Mammary epithelial cell (primary cell): ENCODE data around the gene ADGRV1.

Experiments used
- EZH2 ChIP-seq: IDR thresholded peaks from 2 replicates; pipeline ENCODE4 v1.6.1; 2012; ENCODE audit warnings: low read length, inconsistent platforms, borderline replicate concordance
- TF ChIP-seq, protein P1 (sequence below), 2 donors: IDR thresholded peaks in 1 of 2; conservative IDR thresholded peaks in 1 of 2; 2 replicates each; pipeline ENCODE4 v1.5.1; 2011 to 2012; ENCODE audit warnings: inconsistent platforms in 2 of 2, low read length in 2 of 2, mild to moderate bottlenecking in 2 of 2, control low read depth in 1 of 2, low read depth in 1 of 2; ENCODE audit not compliant: insufficient read depth in 1 of 2; ENCODE audit errors: extremely low read depth in 1 of 2

DNA sequence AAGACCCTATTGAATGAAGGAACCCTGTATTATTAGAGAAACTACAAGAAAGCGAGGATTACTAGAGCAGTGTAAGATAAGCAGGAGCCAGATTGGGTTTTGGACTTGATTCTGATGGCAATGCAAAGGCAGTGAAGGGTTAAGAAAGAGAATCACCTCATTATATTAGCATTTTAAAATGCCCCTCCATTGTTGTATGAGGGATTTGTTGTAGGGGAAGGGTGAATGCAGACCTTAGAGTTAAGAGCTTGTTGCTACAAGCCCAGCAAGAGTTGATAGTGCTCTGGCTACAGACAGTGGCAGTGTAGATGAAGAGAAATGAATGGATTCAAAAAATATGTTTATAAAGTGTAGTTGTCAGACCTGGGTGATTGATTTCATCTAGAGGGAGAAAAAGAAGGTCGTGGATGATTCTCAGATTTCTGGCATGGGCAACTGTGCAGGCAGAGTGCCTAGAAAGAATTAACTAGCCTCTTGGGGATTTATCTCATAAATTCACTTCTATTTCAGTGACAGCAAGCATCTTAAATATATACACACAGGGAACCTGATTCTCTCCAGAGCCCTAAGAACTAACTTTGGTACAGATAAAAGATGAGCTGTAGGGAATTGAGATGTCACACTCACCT is 479.7 kb downstream of the ADGRV1 start:
- no peak for TF ChIP-seq EZH2
- TF ChIP-seq, protein P1, sequence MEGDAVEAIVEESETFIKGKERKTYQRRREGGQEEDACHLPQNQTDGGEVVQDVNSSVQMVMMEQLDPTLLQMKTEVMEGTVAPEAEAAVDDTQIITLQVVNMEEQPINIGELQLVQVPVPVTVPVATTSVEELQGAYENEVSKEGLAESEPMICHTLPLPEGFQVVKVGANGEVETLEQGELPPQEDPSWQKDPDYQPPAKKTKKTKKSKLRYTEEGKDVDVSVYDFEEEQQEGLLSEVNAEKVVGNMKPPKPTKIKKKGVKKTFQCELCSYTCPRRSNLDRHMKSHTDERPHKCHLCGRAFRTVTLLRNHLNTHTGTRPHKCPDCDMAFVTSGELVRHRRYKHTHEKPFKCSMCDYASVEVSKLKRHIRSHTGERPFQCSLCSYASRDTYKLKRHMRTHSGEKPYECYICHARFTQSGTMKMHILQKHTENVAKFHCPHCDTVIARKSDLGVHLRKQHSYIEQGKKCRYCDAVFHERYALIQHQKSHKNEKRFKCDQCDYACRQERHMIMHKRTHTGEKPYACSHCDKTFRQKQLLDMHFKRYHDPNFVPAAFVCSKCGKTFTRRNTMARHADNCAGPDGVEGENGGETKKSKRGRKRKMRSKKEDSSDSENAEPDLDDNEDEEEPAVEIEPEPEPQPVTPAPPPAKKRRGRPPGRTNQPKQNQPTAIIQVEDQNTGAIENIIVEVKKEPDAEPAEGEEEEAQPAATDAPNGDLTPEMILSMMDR (conservative IDR thresholded peaks at IDR 0.05 in 1 of 2, IDR thresholded peaks at IDR 0.05 in 1 of 2; ENCODE audit: extremely low read depth in 1 of 2, insufficient read depth in 1 of 2, low read depth in 1 of 2, low read length in 2 of 2): no peak
